ENCODE results near the gene AUNIP. TPM values are rescaled to one million over a fixed set of nuclear protein-coding genes. Genes with fewer than 3 reads are reported as not detected.

AUNIP gene
- polyA plus RNA-seq, 2 of the 4 experiments (the other 2 are of a cell fraction), result 6.5 to 8.4 TPM

- TF ChIP-seq ATOH8 (CRISPR knock-in tag; IDR thresholded peaks at IDR 0.05; ENCODE audit: low read depth) (no peak), MYC (IDR thresholded peaks at IDR 0.05; ENCODE audit: borderline replicate concordance, low read length) (no peak), BHLHE40 (IDR thresholded peaks at IDR 0.05; ENCODE audit: low read depth, low read length) (no peak), FOXS1 (CRISPR knock-in tag; IDR thresholded peaks at IDR 0.05) (no peak), SMC3 (IDR thresholded peaks at IDR 0.05) (no peak), CEBPB (IDR thresholded peaks at IDR 0.05) (no peak), TFCP2L1 (CRISPR knock-in tag; IDR thresholded peaks at IDR 0.05) (no peak), RFX5 (IDR thresholded peaks at IDR 0.05) (no peak), JUNB (IDR thresholded peaks at IDR 0.05) (no peak), HOXB13 (CRISPR knock-in tag; IDR thresholded peaks at IDR 0.05; ENCODE audit: low read depth) (no peak), HEYL (CRISPR knock-in tag; IDR thresholded peaks at IDR 0.05) (no peak), FOSL2 (IDR thresholded peaks at IDR 0.05) (no peak), FOSL2 (CRISPR knock-in tag; IDR thresholded peaks at IDR 0.05) (no peak), NFE2L2 (conservative IDR thresholded peaks at IDR 0.05; ENCODE audit: low read length) (no peak), TP53 (CRISPR knock-in tag; IDR thresholded peaks at IDR 0.05) (no peak), GATA3 (IDR thresholded peaks at IDR 0.05; ENCODE audit: borderline replicate concordance) (no peak), POLR2A (IDR thresholded peaks at IDR 0.05; ENCODE audit: low read length) (peak; percentile 66), NR3C1 (IDR thresholded peaks at IDR 0.05) (no peak), NPAS2 (CRISPR knock-in tag; IDR thresholded peaks at IDR 0.05; ENCODE audit: borderline replicate concordance) (no peak), PBX3 (IDR thresholded peaks at IDR 0.05) (no peak)
- TF ChIP-seq, protein P1, sequence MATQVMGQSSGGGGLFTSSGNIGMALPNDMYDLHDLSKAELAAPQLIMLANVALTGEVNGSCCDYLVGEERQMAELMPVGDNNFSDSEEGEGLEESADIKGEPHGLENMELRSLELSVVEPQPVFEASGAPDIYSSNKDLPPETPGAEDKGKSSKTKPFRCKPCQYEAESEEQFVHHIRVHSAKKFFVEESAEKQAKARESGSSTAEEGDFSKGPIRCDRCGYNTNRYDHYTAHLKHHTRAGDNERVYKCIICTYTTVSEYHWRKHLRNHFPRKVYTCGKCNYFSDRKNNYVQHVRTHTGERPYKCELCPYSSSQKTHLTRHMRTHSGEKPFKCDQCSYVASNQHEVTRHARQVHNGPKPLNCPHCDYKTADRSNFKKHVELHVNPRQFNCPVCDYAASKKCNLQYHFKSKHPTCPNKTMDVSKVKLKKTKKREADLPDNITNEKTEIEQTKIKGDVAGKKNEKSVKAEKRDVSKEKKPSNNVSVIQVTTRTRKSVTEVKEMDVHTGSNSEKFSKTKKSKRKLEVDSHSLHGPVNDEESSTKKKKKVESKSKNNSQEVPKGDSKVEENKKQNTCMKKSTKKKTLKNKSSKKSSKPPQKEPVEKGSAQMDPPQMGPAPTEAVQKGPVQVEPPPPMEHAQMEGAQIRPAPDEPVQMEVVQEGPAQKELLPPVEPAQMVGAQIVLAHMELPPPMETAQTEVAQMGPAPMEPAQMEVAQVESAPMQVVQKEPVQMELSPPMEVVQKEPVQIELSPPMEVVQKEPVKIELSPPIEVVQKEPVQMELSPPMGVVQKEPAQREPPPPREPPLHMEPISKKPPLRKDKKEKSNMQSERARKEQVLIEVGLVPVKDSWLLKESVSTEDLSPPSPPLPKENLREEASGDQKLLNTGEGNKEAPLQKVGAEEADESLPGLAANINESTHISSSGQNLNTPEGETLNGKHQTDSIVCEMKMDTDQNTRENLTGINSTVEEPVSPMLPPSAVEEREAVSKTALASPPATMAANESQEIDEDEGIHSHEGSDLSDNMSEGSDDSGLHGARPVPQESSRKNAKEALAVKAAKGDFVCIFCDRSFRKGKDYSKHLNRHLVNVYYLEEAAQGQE (IDR thresholded peaks at IDR 0.05), result peak; percentile 93
- TF ChIP-seq, protein P2, sequence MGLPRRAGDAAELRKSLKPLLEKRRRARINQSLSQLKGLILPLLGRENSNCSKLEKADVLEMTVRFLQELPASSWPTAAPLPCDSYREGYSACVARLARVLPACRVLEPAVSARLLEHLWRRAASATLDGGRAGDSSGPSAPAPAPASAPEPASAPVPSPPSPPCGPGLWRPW (IDR thresholded peaks at IDR 0.05), result no peak
Observed at GRCh38 chr1:25819491-25820246, 39.6 kb downstream of the AUNIP start, which contains the start of gene MTFR1L (continued).

DNA sequence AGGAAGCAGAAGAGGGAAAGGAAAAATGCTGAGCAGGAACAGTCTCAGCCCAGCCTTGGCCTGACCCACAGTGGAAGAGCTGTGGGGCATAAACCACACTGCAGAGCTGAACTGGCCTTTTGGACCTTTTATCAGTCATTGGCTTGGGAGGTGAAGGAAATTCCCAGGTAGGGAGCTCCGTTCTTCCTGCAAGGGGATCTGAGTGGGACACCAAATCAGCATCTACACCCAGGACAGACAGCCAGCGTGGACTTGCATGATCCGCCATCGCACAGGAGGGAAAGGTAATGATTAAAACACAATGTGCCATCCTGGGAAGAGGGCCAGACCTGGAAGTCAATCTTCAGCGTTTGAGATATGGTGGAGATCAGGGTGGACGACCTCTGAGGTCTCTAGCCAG is 40.7 kb downstream of the AUNIP start:
- DNase-seq (ENCODE audit: low read depth in 1 of 2, low spot score in 1 of 2) (no peak), FAIRE-seq (no peak), ATAC-seq (no peak)
- Histone ChIP-seq H3K27ac (peak overlapping the region; percentile 89; a peak in 4 of 6 replicates), H3K4me1 (peaks cover 13% of the 10 kb centered on the region), H3K4me2 (peak overlapping the region; percentile 83), H3K9me3 (no peaks in the 10 kb centered on the region), H3K4me3 (peak overlapping the region; percentile 81; the same call in 1 of the 3 replicates)
- CTCF ChIA-PET, result interaction anchor here (1.0 to 1.7 kb wide), 2 partner anchors 76 to 180 kb away, joined by 3 to 7 read pairs; no protein-coding TSS in a partner anchor
- POLR2A ChIA-PET, result no interaction called here
- WGBS (ENCODE audit: missing lambda C conversion rate), result 74% methylated on average over 5 of the region's 6 CpGs
- TF ChIP-seq HDAC2 (IDR thresholded peaks at IDR 0.05) (no peak), CBX2 (IDR thresholded peaks at IDR 0.05; ENCODE audit: borderline replicate concordance, low read depth) (no peak), BHLHE40 (IDR thresholded peaks at IDR 0.05; ENCODE audit: low read depth, low read length) (no peak), CHD2 (IDR thresholded peaks at IDR 0.05; ENCODE audit: low read length, partially characterized antibody) (no peak), CBX8 (IDR thresholded peaks at IDR 0.05) (no peak), ESRRA (IDR thresholded peaks at IDR 0.05; ENCODE audit: borderline replicate concordance, low read length) (no peak), JUN (IDR thresholded peaks at IDR 0.05) (no peak)
- TF ChIP-seq, protein P3, sequence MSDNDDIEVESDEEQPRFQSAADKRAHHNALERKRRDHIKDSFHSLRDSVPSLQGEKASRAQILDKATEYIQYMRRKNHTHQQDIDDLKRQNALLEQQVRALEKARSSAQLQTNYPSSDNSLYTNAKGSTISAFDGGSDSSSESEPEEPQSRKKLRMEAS (IDR thresholded peaks at IDR 0.05), result no peak

Data from A549 (cell line).